Tibial nerve (tissue), 3 donors: ENCODE results near the gene PPT2.

ENCODE experiments used
- CTCF ChIP-seq, 5 experiments: fragments of 200-600 bp in 3 of 5; fragments of 450-650 bp in 2 of 5; sonication (generic) in 3 of 5; IDR thresholded peaks; one replicate each; pipeline ENCODE4 v1.5.1; 2016 to 2019; ENCODE audit warnings: antibody characterized with exemption in 5 of 5, mild to moderate bottlenecking in 3 of 5, moderate library complexity in 2 of 5
- POLR2A ChIP-seq, 2 donors: fragments of 450-650 bp; IDR thresholded peaks; one replicate each; pipeline ENCODE4 v1.6.1; 2017; ENCODE audit warnings: antibody characterized with exemption in 2 of 2, mild to moderate bottlenecking in 2 of 2, moderate library complexity in 2 of 2

GRCh38 chr6:32166411-32167061, 12.6 kb downstream of the PPT2 start:
- TF ChIP-seq POLR2A (IDR thresholded peaks at IDR 0.05): no peak
- TF ChIP-seq CTCF (IDR thresholded peaks at IDR 0.05): no peak
